Measurements from ENCODE around the gene PIP5KL1. TPM values are rescaled to one million over a fixed set of nuclear protein-coding genes. Genes with fewer than 3 reads are reported as not detected.

The PIP5KL1 gene
- polyA plus RNA-seq, 1 donor from 2014 or later = 3.4 TPM

GRCh38 chr9:127953768-127954505 is 23.4 kb upstream of the PIP5KL1 start:
- no peaks in the 10 kb centered on the region for H3K27me3 ChIP-seq (ENCODE audit: insufficient read depth, low read depth, low read length)
- H3K79me2 ChIP-seq (replicated peaks; ENCODE audit: insufficient read depth, low read length) = peaks cover 17% of the 10 kb centered on the region
- H3K4me2 ChIP-seq (ENCODE audit: low read length) = no peak overlapping the region
- no peaks in the 10 kb centered on the region for H3K36me3 ChIP-seq (ENCODE audit: insufficient read depth, low read length)
- H4K20me1 ChIP-seq (ENCODE audit: insufficient read depth) = no peaks in the 10 kb centered on the region
- H3F3A ChIP-seq (ENCODE audit: insufficient read depth, low read length, poor library complexity, severe bottlenecking) = no peaks in the 10 kb centered on the region
- no peaks in the 10 kb centered on the region for H3K9me2 ChIP-seq (ENCODE audit: insufficient read depth, low read length)
- no peak overlapping the region for H2AFZ ChIP-seq (ENCODE audit: low read depth, low read length)
- H3K9ac ChIP-seq (ENCODE audit: low read length) = no peak overlapping the region
- TF ChIP-seq RAD21 (conservative IDR thresholded peaks at IDR 0.05) (no peak), CTCF (IDR thresholded peaks at IDR 0.05; ENCODE audit: poor library complexity, severe bottlenecking) (no peak), REST (IDR thresholded peaks at IDR 0.05; ENCODE audit: borderline replicate concordance) (no peak), TAF1 (IDR thresholded peaks at IDR 0.05; ENCODE audit: low read depth) (no peak), MXI1 (conservative IDR thresholded peaks at IDR 0.05; ENCODE audit: poor library complexity, severe bottlenecking) (no peak), EZH2 (IDR thresholded peaks at IDR 0.05; ENCODE audit: borderline replicate concordance, insufficient read depth, low read length, poor library complexity, severe bottlenecking) (no peak), POLR2AphosphoS5 (IDR thresholded peaks at IDR 0.05) (no peak)
- H3K4me3 ChIP-seq (ENCODE audit: low read length) = no peak overlapping the region
- no peaks in the 10 kb centered on the region for H3K9me3 ChIP-seq (ENCODE audit: low read length)
- H3K27ac ChIP-seq (ENCODE audit: low read length) = no peak overlapping the region

- no peak overlapping the region for H3K4me3 ChIP-seq (ENCODE audit: low read length)
- no peaks in the 10 kb centered on the region for H3K9me3 ChIP-seq (ENCODE audit: low read length)
- TF ChIP-seq MXI1 (conservative IDR thresholded peaks at IDR 0.05; ENCODE audit: poor library complexity, severe bottlenecking) (no peak), TAF1 (IDR thresholded peaks at IDR 0.05; ENCODE audit: low read depth) (no peak), POLR2AphosphoS5 (IDR thresholded peaks at IDR 0.05) (no peak), SMC3 (conservative IDR thresholded peaks at IDR 0.05; ENCODE audit: poor library complexity) (no peak), EZH2 (IDR thresholded peaks at IDR 0.05; ENCODE audit: borderline replicate concordance, insufficient read depth, low read length, poor library complexity, severe bottlenecking) (no peak), RAD21 (conservative IDR thresholded peaks at IDR 0.05) (no peak), CTCF (IDR thresholded peaks at IDR 0.05; ENCODE audit: poor library complexity, severe bottlenecking) (no peak), EP300 (conservative IDR thresholded peaks at IDR 0.05; ENCODE audit: poor library complexity, severe bottlenecking) (no peak), REST (IDR thresholded peaks at IDR 0.05; ENCODE audit: borderline replicate concordance) (no peak)
- H4K20me1 ChIP-seq (ENCODE audit: insufficient read depth) = no peaks in the 10 kb centered on the region
- H2AFZ ChIP-seq (ENCODE audit: low read depth, low read length) = no peak overlapping the region
- no peaks in the 10 kb centered on the region for H3F3A ChIP-seq (ENCODE audit: insufficient read depth, low read length, poor library complexity, severe bottlenecking)
- peaks cover 11% of the 10 kb centered on the region for H3K79me2 ChIP-seq (replicated peaks; ENCODE audit: insufficient read depth, low read length)
- no peaks in the 10 kb centered on the region for H3K27me3 ChIP-seq (ENCODE audit: insufficient read depth, low read depth, low read length)
- H3K9ac ChIP-seq (ENCODE audit: low read length) = no peak overlapping the region
- no peak overlapping the region for H3K27ac ChIP-seq (ENCODE audit: low read length)
- H3K9me2 ChIP-seq (ENCODE audit: insufficient read depth, low read length) = no peaks in the 10 kb centered on the region
- H3K36me3 ChIP-seq (ENCODE audit: insufficient read depth, low read length) = no peaks in the 10 kb centered on the region
- no peak overlapping the region for H3K4me2 ChIP-seq (ENCODE audit: low read length)
Measured at GRCh38 chr9:127953154-127953553, 22.6 kb upstream of the PIP5KL1 start.

Measured in neural cell (in vitro differentiated cells).